Measurements from ENCODE around the gene ADAMTSL2. TPM values are rescaled to one million over a fixed set of nuclear protein-coding genes. Genes with fewer than 3 reads are reported as not detected.

Gene ADAMTSL2
- total RNA-seq, 2 experiments from 2014 or later: 0.11 to 0.25 TPM

DNA sequence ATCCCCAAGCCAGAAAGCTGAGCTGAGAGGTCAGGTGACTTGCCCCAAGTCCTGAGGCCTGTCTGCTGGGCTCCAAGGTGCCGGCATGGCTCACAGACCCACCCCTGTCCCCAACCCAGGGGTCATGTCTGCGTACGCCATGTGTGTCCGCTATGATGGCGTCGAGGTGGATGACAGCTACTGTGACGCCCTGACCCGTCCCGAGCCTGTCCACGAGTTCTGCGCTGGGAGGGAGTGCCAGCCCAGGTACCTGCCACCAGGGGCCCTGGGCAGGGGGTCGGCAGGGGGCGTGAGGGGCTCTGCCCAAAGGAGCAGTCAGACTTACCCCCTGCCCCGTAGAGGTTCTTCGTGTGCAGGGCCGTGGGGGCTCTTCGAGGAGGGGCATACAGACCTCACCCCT, 32.3 kb downstream of the ADAMTSL2 start:
- DNase-seq (no peak), ATAC-seq (no peak)
- Mint-ChIP-seq H3K9me3 (no peaks in the 10 kb centered on the region), H3K4me1 (ENCODE audit: low read depth) (peaks cover 7% of the 10 kb centered on the region), H3K27me3 (no peaks in the 10 kb centered on the region), H3K27ac (no peak overlapping the region), H3K4me3 (no peak overlapping the region), H3K36me3 (ENCODE audit: low read depth) (no peaks in the 10 kb centered on the region)
- POLR2A ChIA-PET: no interaction called here
- intact Hi-C loops (cut with micrococcal nuclease): no loop called here
- TF ChIP-seq, protein P1, sequence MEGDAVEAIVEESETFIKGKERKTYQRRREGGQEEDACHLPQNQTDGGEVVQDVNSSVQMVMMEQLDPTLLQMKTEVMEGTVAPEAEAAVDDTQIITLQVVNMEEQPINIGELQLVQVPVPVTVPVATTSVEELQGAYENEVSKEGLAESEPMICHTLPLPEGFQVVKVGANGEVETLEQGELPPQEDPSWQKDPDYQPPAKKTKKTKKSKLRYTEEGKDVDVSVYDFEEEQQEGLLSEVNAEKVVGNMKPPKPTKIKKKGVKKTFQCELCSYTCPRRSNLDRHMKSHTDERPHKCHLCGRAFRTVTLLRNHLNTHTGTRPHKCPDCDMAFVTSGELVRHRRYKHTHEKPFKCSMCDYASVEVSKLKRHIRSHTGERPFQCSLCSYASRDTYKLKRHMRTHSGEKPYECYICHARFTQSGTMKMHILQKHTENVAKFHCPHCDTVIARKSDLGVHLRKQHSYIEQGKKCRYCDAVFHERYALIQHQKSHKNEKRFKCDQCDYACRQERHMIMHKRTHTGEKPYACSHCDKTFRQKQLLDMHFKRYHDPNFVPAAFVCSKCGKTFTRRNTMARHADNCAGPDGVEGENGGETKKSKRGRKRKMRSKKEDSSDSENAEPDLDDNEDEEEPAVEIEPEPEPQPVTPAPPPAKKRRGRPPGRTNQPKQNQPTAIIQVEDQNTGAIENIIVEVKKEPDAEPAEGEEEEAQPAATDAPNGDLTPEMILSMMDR (IDR thresholded peaks at IDR 0.05): no peak
- CTCF ChIA-PET: no interaction called here

DNA sequence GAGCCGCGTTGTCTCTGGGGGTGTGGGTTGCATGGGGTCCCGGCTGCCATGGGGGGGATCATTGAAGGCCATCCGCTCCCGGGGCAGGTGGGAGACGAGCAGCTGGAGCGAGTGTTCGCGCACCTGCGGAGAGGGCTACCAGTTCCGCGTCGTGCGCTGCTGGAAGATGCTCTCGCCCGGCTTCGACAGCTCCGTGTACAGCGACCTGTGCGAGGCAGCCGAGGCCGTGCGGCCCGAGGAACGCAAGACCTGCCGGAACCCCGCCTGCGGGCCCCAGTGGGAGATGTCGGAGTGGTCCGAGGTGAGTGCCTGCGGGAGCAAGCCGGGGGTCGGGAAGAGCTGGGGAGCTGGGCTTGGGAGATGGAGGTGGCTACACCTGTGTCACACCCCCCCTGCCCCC, 33.7 kb downstream of the ADAMTSL2 start:
- TF ChIP-seq, protein P1 (IDR thresholded peaks at IDR 0.05): no peak
- H3K36me3 Mint-ChIP-seq (ENCODE audit: low read depth): no peaks in the 10 kb centered on the region
- no peak for ATAC-seq
- intact Hi-C loops (cut with micrococcal nuclease): no loop called here
- ChIA-PET POLR2A (interaction anchor here (1.4 kb wide), 1 partner anchor 10 kb away, joined by 3 read pairs; no protein-coding TSS in a partner anchor), CTCF (no interaction called here)
- DNase-seq: no peak
- no peaks in the 10 kb centered on the region for H3K27me3 Mint-ChIP-seq
- no peaks in the 10 kb centered on the region for H3K9me3 Mint-ChIP-seq
- H3K27ac Mint-ChIP-seq: no peak overlapping the region
- peaks cover 4% of the 10 kb centered on the region for H3K4me1 Mint-ChIP-seq (ENCODE audit: low read depth)
- no peak overlapping the region for H3K4me3 Mint-ChIP-seq

DNA sequence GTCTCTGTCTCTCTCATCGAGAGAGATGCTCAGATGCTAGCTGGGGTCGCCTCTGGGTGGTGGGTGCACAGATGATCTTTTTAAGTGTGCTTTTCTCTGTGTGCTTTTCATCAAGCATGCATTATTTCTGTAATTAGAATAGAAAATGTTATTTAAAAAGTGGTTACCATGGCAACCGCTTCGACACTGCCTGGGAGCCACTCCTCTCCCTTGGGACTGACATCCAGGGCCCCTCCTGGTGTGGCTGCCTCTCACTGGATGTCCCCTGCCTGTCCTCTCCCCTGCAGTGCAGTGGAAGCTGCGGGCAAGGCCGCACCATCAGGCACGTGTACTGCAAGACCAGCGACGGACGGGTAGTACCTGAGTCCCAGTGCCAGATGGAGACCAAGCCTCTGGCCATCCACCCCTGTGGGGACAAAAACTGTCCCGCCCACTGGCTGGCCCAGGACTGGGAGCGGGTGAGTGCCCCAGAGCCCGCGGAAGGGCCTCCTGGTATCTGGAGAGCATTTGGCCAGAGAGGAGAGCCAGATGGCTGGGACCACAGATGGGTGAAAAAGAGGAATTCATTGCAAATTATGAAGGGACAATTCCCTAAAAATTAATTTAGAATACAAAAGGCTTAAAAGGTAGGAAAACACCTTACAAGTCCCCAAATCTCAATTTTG, 34.7 kb downstream of the ADAMTSL2 start:
- no peaks in the 10 kb centered on the region for H3K36me3 Mint-ChIP-seq (ENCODE audit: low read depth)
- ATAC-seq (no peak), DNase-seq (no peak)
- H3K27ac Mint-ChIP-seq: no peak overlapping the region
- no peaks in the 10 kb centered on the region for H3K27me3 Mint-ChIP-seq
- TF ChIP-seq, protein P1 (IDR thresholded peaks at IDR 0.05): no peak
- intact Hi-C loops (cut with micrococcal nuclease): no loop called here
- H3K4me1 Mint-ChIP-seq (ENCODE audit: low read depth): no peaks in the 10 kb centered on the region
- ChIA-PET CTCF (no interaction called here), POLR2A (no interaction called here)
- no peaks in the 10 kb centered on the region for H3K9me3 Mint-ChIP-seq
- no peak overlapping the region for H3K4me3 Mint-ChIP-seq

DNA sequence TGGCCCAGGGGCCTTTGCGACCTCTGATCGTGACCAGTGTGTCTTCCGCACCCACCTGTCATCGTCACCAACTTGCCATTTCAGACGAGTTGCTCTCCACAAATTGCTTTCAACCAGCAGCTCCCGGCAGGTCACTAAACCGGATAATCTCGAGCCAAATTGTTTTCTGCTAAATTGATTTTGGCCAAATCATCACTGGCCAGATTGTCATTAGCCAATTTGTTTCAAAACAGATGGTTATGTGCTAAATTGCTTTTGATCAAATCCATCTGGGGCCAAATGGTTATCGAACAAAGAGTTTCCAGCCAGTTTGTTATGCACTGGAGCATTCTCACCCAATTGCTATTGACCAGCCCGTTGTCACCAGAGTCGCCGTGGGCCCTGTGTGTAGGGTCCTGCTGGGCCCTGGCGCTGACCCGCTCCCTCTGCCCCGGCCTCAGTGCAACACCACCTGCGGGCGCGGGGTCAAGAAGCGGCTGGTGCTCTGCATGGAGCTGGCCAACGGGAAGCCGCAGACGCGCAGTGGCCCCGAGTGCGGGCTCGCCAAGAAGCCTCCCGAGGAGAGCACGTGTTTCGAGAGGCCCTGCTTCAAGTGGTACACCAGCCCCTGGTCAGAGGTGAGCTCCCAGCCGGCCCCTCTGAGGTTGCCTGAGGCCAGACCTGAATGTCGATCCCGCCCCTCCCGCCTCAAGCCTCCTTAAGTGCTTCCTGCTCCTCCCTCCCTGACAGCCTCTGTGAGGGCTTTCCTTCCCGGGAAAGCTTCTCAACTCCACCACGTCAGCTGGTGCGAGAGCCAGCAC, 35.6 kb downstream of the ADAMTSL2 start:
- DNase-seq: no peak
- Mint-ChIP-seq H3K27me3 (no peaks in the 10 kb centered on the region), H3K9me3 (no peaks in the 10 kb centered on the region), H3K4me1 (ENCODE audit: low read depth) (no peaks in the 10 kb centered on the region), H3K27ac (no peak overlapping the region), H3K4me3 (no peak overlapping the region), H3K36me3 (ENCODE audit: low read depth) (no peaks in the 10 kb centered on the region)
- CTCF ChIA-PET: no interaction called here
- intact Hi-C loops (cut with micrococcal nuclease): no loop called here
- TF ChIP-seq, protein P1 (IDR thresholded peaks at IDR 0.05): no peak
- no peak for ATAC-seq
- POLR2A ChIA-PET: no interaction called here

DNA sequence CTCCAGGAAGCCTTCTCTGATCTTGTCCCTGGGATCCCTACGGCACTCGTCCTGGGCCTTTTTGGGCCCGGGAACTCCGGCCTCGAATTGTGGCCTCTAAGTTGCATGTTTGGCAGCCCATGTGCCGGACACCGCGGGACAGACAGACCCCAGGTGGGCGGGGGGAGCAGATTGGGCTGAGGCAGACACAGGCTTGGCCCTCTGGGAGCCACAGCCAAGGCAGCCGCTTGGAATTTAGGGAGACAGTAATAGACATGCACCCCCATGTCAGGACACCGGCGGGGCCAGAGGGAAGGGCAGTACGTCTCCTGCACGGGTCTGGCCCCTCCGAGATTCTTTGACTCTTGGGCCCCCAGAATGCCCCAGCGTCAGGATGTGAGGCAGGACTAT, 36.2 kb downstream of the ADAMTSL2 start:
- DNase-seq (no peak), ATAC-seq (no peak)
- intact Hi-C loops (cut with micrococcal nuclease): no loop called here
- Mint-ChIP-seq H3K27ac (no peak overlapping the region), H3K36me3 (ENCODE audit: low read depth) (no peaks in the 10 kb centered on the region), H3K27me3 (no peaks in the 10 kb centered on the region), H3K4me1 (ENCODE audit: low read depth) (no peaks in the 10 kb centered on the region), H3K4me3 (no peak overlapping the region), H3K9me3 (no peaks in the 10 kb centered on the region)
- POLR2A ChIA-PET: no interaction called here
- CTCF ChIA-PET: no interaction called here
- TF ChIP-seq, protein P1 (IDR thresholded peaks at IDR 0.05): no peak

Data from activated CD8-positive, alpha-beta T cell treated with anti-CD3 and anti-CD28 coated beads for 36 hours (primary cell).